T-helper 1 cell treated with Interleukin-12 subunit alpha and Interleukin-12 subunit beta and Interleukin-4 antibody, amounts not matched to agents 30 μg/mL and 1 μg/mL, for 36 hours (primary cell): ENCODE measurements around the gene ARHGDIB.

Source experiments
- H3K27ac Mint-ChIP-seq: one replicate; pipeline ENCODE4 v1.8.0; 2021; ENCODE audit warnings: mild to moderate bottlenecking, mixed read lengths
- H3K27me3 Mint-ChIP-seq: one replicate; pipeline ENCODE4 v1.8.0; 2021; ENCODE audit warnings: low read depth, mixed read lengths
- H3K36me3 Mint-ChIP-seq: one replicate; pipeline ENCODE4 v1.8.0; 2021; ENCODE audit warnings: low read depth, mixed read lengths
- H3K4me1 Mint-ChIP-seq: one replicate; pipeline ENCODE4 v1.8.0; 2021; ENCODE audit warnings: low read depth, mixed read lengths
- H3K4me3 Mint-ChIP-seq: one replicate; pipeline ENCODE4 v1.8.0; 2021; ENCODE audit warnings: mild to moderate bottlenecking, moderate library complexity, mixed read lengths
- H3K9me3 Mint-ChIP-seq: one replicate; pipeline ENCODE4 v1.8.0; 2021; ENCODE audit warnings: mixed read lengths

The ARHGDIB gene

GRCh38 chr12:14915736-14916135 lies 45.7 kb downstream of the ARHGDIB start:
- Mint-ChIP-seq H3K27me3 (no peaks in the 10 kb centered on the region), H3K9me3 (no peaks in the 10 kb centered on the region), H3K4me1 (peaks cover 12% of the 10 kb centered on the region), H3K4me3 (no peak overlapping the region), H3K36me3 (peaks cover 81% of the 10 kb centered on the region), H3K27ac (no peak overlapping the region)

GRCh38 chr12:14913381-14913781 lies 48.0 kb downstream of the ARHGDIB start:
- H3K36me3 Mint-ChIP-seq: peaks cover 72% of the 10 kb centered on the region
- no peaks in the 10 kb centered on the region for H3K9me3 Mint-ChIP-seq
- H3K27me3 Mint-ChIP-seq: no peaks in the 10 kb centered on the region
- no peak overlapping the region for H3K27ac Mint-ChIP-seq
- H3K4me1 Mint-ChIP-seq: peaks cover 15% of the 10 kb centered on the region
- H3K4me3 Mint-ChIP-seq: no peak overlapping the region

- peaks cover 17% of the 10 kb centered on the region for H3K4me1 Mint-ChIP-seq
- peaks cover 69% of the 10 kb centered on the region for H3K36me3 Mint-ChIP-seq
- no peak overlapping the region for H3K4me3 Mint-ChIP-seq
- no peaks in the 10 kb centered on the region for H3K9me3 Mint-ChIP-seq
- H3K27me3 Mint-ChIP-seq: no peaks in the 10 kb centered on the region
- no peak overlapping the region for H3K27ac Mint-ChIP-seq
Observed at GRCh38 chr12:14911131-14911530, 50.3 kb downstream of the ARHGDIB start.

- H3K27ac Mint-ChIP-seq: peak overlapping the region; percentile 80
- no peaks in the 10 kb centered on the region for H3K27me3 Mint-ChIP-seq
- H3K36me3 Mint-ChIP-seq: peaks cover 69% of the 10 kb centered on the region
- H3K4me1 Mint-ChIP-seq: peaks cover 19% of the 10 kb centered on the region
- H3K4me3 Mint-ChIP-seq: no peak overlapping the region
- no peaks in the 10 kb centered on the region for H3K9me3 Mint-ChIP-seq
Observed at GRCh38 chr12:14910090-14910915, 51.1 kb downstream of the ARHGDIB start.

GRCh38 chr12:14907953-14908352 lies 53.4 kb downstream of the ARHGDIB start:
- H3K27ac Mint-ChIP-seq: no peak overlapping the region
- H3K4me3 Mint-ChIP-seq: no peak overlapping the region

GRCh38 chr12:14906114-14906513 lies 55.3 kb downstream of the ARHGDIB start:
- H3K27me3 Mint-ChIP-seq: no peaks in the 10 kb centered on the region
- no peak overlapping the region for H3K27ac Mint-ChIP-seq
- peaks cover 37% of the 10 kb centered on the region for H3K36me3 Mint-ChIP-seq
- peaks cover 16% of the 10 kb centered on the region for H3K4me1 Mint-ChIP-seq
- no peaks in the 10 kb centered on the region for H3K9me3 Mint-ChIP-seq
- no peak overlapping the region for H3K4me3 Mint-ChIP-seq

More at GRCh38 chr12:14907953-14908352, 53.4 kb downstream of the ARHGDIB start:
- Mint-ChIP-seq H3K36me3 (peaks cover 49% of the 10 kb centered on the region), H3K4me1 (peaks cover 19% of the 10 kb centered on the region), H3K27me3 (no peaks in the 10 kb centered on the region), H3K9me3 (no peaks in the 10 kb centered on the region)

GRCh38 chr12:14905269-14906004 lies 56.0 kb downstream of the ARHGDIB start:
- no peak overlapping the region for H3K27ac Mint-ChIP-seq
- peaks cover 13% of the 10 kb centered on the region for H3K4me1 Mint-ChIP-seq

GRCh38 chr12:14904854-14905253 lies 56.5 kb downstream of the ARHGDIB start:
- no peaks in the 10 kb centered on the region for H3K27me3 Mint-ChIP-seq
- no peaks in the 10 kb centered on the region for H3K9me3 Mint-ChIP-seq
- H3K36me3 Mint-ChIP-seq: peaks cover 29% of the 10 kb centered on the region
- H3K27ac Mint-ChIP-seq: no peak overlapping the region
- H3K4me3 Mint-ChIP-seq: no peak overlapping the region
- H3K4me1 Mint-ChIP-seq: peaks cover 8% of the 10 kb centered on the region

More at GRCh38 chr12:14905269-14906004, 56.0 kb downstream of the ARHGDIB start:
- H3K36me3 Mint-ChIP-seq: peaks cover 32% of the 10 kb centered on the region
- no peaks in the 10 kb centered on the region for H3K9me3 Mint-ChIP-seq
- no peak overlapping the region for H3K4me3 Mint-ChIP-seq
- no peaks in the 10 kb centered on the region for H3K27me3 Mint-ChIP-seq

- no peaks in the 10 kb centered on the region for H3K9me3 Mint-ChIP-seq
- peaks cover 25% of the 10 kb centered on the region for H3K36me3 Mint-ChIP-seq
- H3K27ac Mint-ChIP-seq: no peak overlapping the region
- H3K4me1 Mint-ChIP-seq: peaks cover 8% of the 10 kb centered on the region
- H3K27me3 Mint-ChIP-seq: no peaks in the 10 kb centered on the region
- no peak overlapping the region for H3K4me3 Mint-ChIP-seq
Observed at GRCh38 chr12:14903386-14904098, 57.9 kb downstream of the ARHGDIB start.

- H3K27me3 Mint-ChIP-seq: no peaks in the 10 kb centered on the region
- peaks cover 4% of the 10 kb centered on the region for H3K4me1 Mint-ChIP-seq
- H3K36me3 Mint-ChIP-seq: peaks cover 14% of the 10 kb centered on the region
- no peak overlapping the region for H3K4me3 Mint-ChIP-seq
- no peak overlapping the region for H3K27ac Mint-ChIP-seq
- H3K9me3 Mint-ChIP-seq: no peaks in the 10 kb centered on the region
Observed at GRCh38 chr12:14902465-14902864, 58.9 kb downstream of the ARHGDIB start.

- no peaks in the 10 kb centered on the region for H3K27me3 Mint-ChIP-seq
- H3K27ac Mint-ChIP-seq: no peak overlapping the region
- peaks cover 4% of the 10 kb centered on the region for H3K4me1 Mint-ChIP-seq
- H3K36me3 Mint-ChIP-seq: peaks cover 7% of the 10 kb centered on the region
- H3K4me3 Mint-ChIP-seq: no peak overlapping the region
- no peaks in the 10 kb centered on the region for H3K9me3 Mint-ChIP-seq
Observed at GRCh38 chr12:14901228-14901562, 60.2 kb downstream of the ARHGDIB start.

GRCh38 chr12:14900521-14901227 lies 60.7 kb downstream of the ARHGDIB start:
- no peaks in the 10 kb centered on the region for H3K9me3 Mint-ChIP-seq
- peaks cover 5% of the 10 kb centered on the region for H3K36me3 Mint-ChIP-seq
- H3K27me3 Mint-ChIP-seq: no peaks in the 10 kb centered on the region
- H3K4me3 Mint-ChIP-seq: no peak overlapping the region
- H3K4me1 Mint-ChIP-seq: peaks cover 4% of the 10 kb centered on the region
- H3K27ac Mint-ChIP-seq: no peak overlapping the region

- no peaks in the 10 kb centered on the region for H3K9me3 Mint-ChIP-seq
- no peaks in the 10 kb centered on the region for H3K4me1 Mint-ChIP-seq
- no peak overlapping the region for H3K27ac Mint-ChIP-seq
- no peaks in the 10 kb centered on the region for H3K36me3 Mint-ChIP-seq
- no peaks in the 10 kb centered on the region for H3K27me3 Mint-ChIP-seq
- H3K4me3 Mint-ChIP-seq: no peak overlapping the region
Observed at GRCh38 chr12:14896521-14897169, 64.8 kb downstream of the ARHGDIB start.
